NCI-H2227 (cell line): ENCODE data around the gene TAMM41.
"Not testable (repeated sequence)": the region's sequence is repeated elsewhere in the genome, so short reads cannot be mapped to it uniquely, and the experiment has no call there.

Source experiments
- DNase-seq: peaks from one replicate; lab custom pipeline; 2025; ENCODE audit not compliant: unreplicated experiment; lab: John Stamatoyannopoulos, UW

The TAMM41 gene

DNA sequence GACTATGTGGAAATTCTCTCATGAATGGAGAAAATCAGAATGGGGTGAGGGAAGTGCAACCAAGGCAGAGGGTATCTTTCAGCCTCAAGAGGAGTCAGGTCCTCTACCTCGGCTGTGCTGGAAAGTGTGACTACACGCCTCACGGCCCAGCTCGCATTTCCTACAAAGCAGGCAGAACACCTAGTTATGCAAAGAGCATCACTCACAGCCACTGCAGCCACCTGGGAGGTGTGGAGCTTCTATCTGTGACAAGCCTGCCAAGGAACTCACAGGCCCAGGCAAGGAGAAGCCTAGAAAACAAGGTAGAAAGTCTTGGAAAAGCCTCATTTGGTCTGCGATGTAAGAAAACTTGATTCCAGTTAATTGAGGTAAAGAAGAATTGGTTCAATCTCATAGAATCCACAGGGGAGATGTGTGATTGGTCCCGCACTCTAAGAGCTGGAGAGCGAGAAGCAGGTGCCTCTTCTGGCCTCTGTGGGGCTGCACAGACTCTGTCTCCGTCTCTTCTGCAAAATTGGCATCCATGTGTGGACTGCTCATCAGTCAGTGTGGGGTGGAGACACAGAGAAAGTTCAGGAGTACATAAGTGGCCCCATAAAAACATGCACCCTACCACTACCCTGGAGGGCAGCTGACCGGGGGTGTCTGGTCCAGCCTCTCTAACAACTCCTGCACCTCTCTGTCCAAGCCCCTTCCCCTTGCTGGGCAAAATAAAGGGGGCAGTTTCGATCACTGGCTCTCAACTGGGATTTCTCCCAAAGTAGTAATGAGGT is 76.8 kb downstream of the TAMM41 start:
- peak; percentile 4 for DNase-seq

- DNase-seq = no peak
Measured at GRCh38 chr3:11768604-11769003, 78.1 kb downstream of the TAMM41 start.

DNA sequence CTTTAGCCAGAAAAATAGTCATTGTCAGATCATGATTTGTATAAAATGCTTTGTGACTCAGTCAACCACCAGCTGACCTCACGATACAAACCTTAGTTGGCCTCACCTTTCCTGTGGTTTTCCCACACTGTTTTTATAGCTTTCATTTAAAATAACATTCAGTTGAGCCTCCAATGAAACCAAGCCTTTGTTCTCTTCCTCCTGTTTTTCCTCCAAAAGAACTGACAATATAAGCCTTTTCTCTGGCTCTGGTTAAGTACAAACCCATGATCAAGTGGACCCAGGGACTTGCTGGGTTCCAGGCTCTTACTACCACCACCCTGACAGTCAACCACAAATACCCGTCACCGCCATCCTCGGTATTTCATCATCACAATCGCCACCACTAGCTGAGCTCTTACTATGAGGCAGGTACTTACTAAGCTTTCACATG is 81.7 kb downstream of the TAMM41 start:
- no peak for DNase-seq

DNA sequence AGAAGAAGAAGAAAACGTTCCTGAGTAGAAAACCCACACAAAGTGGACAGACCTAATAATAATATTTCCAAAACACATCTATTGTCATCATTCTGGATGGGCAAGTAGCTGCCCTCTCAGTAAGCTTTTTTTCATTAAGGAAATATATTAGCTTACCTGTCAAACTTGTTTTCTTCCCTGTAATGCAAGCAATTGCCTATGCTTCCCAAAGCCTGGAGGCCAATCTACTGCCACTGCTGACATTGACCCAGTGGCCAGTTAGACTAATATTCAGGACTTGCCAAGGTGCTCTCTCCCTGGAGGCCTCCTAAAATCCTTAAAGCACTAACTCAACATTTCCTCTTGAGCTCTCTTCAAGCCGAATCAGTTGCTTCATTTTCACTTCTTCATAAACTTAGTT is 86.7 kb downstream of the TAMM41 start:
- no peak for DNase-seq

GRCh38 chr3:11757929-11758328 is 88.8 kb downstream of the TAMM41 start:
- DNase-seq = no peak

DNA sequence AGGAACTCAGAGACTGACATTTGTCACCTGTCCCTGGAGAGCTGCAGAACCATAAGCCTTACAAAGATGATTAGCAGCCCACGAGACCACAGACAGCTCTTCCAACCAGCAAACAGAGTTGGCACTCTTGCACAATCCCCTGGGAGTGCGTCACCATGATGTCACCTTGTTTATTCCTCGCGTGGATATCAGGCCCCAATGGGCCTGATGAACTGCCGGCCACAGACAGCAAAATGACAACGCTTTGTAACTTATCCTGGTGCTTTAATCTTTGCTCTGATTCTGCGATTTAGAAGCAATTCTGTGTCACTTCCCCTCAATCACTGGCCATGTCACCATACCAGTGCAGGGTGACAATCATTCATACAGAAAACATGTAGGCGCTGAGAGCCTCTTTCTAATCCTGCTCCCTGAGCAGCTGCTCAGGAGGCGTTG is 89.2 kb downstream of the TAMM41 start:
- peak; percentile 11 for DNase-seq

GRCh38 chr3:11755276-11755675 is 91.4 kb downstream of the TAMM41 start:
- no peak for DNase-seq

DNA sequence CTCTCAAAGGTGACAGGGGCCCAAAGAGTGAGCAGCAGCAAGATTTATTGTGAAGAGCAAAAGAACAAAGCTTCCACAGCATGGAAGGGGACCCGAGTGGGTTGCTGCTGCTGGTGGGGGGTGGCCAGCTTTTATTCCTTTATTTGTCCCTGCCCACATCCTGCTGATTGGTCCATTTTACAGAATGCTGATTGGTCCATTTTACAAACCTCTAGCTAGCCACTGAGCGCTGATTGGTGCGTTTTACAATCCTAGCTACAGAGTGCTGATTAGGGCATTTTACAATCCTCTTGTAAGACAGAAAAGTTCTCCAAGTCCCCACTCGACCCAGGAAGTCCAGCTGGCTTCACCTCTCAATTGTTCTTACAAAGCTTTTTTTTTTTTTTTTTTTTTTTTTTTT is 94.4 kb downstream of the TAMM41 start:
- DNase-seq = not testable (repeated sequence)

GRCh38 chr3:11748306-11748705 is 98.4 kb downstream of the TAMM41 start:
- not testable (repeated sequence) for DNase-seq
